HG03108 (cell line): Measurements from ENCODE around the gene HAUS3.

Source experiments
- ATAC-seq: cut with Tn5 transposase; IDR thresholded peaks from one replicate; pipeline ENCODE4 v1.9.1; 2021; ENCODE audit warnings: moderate library complexity; ENCODE audit not compliant: unreplicated experiment

HAUS3 gene, protein sequence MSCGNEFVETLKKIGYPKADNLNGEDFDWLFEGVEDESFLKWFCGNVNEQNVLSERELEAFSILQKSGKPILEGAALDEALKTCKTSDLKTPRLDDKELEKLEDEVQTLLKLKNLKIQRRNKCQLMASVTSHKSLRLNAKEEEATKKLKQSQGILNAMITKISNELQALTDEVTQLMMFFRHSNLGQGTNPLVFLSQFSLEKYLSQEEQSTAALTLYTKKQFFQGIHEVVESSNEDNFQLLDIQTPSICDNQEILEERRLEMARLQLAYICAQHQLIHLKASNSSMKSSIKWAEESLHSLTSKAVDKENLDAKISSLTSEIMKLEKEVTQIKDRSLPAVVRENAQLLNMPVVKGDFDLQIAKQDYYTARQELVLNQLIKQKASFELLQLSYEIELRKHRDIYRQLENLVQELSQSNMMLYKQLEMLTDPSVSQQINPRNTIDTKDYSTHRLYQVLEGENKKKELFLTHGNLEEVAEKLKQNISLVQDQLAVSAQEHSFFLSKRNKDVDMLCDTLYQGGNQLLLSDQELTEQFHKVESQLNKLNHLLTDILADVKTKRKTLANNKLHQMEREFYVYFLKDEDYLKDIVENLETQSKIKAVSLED

DNA sequence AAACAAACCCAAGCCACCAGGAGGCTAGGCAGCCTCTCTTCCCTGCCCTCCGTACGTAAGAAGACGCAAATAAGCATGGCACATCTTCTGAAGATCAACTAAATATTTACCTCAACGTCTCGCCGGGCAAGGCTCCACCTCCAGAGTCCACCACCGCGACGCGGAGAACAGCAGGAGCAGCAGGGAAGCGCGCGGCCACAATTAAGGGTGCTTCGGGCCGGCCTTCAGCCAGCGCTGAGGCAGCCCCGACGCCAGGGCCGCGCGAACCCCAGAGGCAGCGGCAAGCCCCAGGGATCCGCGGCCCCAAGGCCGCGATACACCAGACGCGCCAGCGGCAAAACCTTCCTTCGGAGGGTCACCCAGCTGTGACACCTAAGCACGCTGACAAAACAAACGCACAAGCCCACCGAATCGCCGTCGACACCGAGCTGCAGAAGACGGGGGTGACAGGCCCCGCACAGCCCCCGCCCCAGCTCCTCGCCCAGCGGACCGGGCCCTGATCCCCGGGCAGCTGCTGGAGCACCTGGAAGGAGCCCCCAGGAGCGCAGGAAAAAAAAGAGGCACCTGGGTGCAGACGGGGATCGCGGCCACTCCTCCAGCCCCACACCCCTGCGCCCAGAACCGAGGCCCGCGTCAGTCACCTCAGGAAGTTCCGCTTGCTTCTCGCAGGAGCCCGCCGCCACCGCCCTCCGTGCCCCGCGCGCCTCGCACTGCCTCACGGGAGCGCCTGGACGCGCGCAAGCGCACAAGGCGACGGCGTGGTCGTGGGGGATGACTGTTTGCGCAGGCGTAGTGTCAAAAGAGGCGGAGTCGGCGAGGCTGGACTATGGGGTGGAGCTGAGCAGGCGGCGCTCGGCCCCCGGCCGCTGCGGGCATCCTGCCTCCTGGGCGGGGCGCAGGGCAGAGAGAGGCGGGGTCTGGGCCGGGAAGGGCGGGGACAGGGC is at the start of gene HAUS3, which contains the start of gene POLN:
TSS of gene HAUS3 (minus strand) at position 712 of the 944 bp plus-strand sequence. CDS start 1,175 bp downstream, outside the sequence.
TSS of gene POLN (minus strand) at position 712 of the 944 bp plus-strand sequence. CDS start 12,890 bp downstream, outside the sequence.
- peak; percentile 86 for ATAC-seq

DNA sequence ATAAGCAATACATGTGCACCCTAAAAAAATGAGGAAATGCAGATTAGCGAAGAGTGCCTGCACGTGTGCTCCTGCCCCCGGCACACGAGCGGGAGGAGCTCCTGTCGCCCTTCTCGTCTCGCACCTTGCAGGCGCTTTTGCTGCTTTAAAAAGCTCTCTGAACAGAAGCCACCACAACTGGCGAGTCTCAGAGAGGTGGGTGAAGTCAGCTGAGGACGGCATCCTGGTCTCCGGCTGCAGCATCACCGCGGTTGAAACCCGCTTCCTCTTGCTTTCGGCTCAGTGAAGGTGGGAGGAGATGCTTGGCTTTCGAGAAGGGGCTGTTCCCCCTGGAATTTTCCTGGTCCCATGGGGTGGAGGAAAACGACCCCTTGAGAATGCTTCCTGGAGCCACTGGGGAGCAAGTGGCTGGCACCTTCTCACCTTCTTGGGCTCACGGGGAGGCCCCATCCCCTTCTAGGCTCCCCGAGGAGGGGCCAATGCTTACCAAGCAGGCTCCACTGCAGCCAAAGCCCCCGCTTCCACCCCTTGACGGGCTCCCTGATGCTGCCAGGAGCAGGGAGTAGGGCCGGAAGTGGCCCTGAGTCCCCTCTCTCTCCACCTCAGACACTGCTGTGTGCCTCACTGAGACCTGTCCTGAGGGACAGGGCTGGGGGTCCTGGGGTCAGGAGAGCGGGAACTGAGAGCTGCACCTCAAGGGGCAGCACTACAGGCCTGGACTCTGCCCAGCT is 49.2 kb upstream of the HAUS3 start:
- ATAC-seq, result no peak

DNA sequence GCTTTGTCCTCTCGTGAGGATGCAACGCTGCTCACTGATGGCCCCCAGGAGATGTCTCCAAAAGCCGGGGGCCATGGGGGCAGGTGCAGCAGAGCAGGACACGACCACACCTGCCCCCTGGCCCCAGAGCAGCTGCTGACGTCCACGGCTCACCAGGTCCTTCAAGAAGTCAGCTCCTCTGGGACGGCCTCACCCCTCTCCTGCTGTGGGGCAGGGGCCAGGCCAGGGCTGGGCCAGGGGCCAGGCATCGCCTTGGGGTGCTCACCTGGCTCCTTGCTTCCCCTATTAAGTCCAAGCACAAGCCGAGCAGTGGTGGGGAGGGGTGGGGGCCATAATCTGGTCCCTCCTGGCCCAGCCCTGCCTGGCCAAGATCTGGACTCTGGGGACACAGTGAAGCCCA is 48.6 kb upstream of the HAUS3 start:
- no peak for ATAC-seq

DNA sequence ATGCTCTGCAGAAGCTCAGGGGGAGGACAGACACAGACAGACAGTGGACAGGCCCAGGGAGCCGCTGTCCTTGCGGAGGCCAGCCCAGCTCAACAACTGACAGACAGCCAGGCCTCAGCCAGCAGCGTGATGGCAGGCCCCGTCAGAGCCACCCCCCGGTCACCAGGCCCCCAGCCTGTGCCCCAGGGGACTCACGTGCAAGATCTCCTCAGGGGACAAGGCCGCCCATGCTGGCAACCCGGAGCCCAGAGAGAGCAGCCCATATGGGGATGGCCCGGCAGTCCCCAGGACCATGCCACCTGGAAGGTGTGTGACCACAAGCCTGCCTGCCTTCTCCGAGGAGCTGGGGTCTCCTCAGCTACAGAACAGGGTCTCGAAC is 48.0 kb upstream of the HAUS3 start:
- no peak for ATAC-seq

DNA sequence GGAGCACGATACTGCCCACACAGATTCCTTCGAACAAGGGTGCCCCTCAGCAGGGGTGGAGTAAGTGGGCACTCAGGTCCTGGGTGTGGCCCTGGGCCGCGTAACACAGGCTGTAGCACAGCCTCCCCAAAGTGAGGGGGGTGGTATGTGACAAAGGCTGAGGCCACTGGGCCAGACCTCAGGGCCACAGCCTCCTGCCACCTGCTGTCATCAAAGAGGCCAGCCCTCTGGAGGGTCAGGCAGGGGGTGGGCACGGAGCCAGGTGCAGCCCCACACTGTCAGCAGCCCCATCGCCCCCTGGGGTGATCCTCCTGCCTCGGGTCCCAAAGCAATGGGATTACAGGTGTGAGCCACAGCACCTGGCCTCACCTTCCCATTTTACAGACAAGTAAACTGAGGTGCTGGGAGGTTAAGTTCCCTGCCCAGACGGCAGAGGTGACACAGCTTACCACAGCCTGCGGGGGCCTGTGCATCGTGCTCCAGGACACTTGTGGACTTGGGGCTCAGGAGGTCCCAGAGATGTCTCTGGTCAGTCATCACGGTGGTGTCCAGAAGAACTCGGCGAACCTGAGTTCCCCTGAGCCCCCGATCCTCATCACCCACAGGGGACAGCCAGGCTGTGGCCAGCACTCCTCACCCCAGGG is 47.5 kb upstream of the HAUS3 start:
- no peak for ATAC-seq

DNA sequence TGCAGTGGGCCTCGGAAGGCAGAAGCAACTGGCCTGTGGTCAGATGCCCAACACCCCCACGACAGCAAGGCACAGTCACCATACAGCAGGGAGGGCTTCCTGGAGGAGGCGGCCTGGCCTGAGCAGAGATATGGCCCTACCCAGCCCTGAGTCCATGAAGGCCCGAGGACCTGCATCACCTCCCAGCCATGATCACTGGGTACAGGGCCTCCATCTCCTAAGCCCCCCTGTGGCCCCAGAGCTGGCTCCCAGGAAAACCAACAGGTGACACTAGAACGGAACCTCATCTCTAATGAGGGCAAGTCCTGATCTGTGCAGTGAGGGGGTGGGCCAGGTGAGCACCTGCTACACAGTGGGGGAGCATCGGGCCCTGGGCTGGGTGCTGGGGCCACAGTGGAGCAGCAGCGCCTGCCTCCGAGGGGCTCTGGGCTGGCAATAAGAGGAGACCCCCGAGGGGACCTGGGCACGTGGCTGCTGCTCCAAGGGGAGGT is 46.2 kb upstream of the HAUS3 start:
- no peak for ATAC-seq

DNA sequence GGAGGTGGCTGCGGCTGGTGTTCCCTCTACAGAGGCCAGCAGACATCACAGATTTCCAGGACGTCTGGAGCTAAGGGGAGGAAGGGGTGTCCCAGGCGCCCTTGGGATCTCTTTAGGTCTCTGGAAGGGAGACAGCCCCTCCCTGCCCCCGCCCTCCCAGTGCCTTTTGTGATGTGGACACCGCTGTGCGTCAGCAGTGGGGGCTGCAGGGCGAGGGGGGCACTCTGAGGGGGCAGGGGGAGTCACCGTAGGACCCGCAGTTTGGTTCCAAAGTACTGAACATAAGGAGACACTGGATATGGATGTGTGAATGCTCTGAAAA is 45.6 kb upstream of the HAUS3 start:
- no peak for ATAC-seq

DNA sequence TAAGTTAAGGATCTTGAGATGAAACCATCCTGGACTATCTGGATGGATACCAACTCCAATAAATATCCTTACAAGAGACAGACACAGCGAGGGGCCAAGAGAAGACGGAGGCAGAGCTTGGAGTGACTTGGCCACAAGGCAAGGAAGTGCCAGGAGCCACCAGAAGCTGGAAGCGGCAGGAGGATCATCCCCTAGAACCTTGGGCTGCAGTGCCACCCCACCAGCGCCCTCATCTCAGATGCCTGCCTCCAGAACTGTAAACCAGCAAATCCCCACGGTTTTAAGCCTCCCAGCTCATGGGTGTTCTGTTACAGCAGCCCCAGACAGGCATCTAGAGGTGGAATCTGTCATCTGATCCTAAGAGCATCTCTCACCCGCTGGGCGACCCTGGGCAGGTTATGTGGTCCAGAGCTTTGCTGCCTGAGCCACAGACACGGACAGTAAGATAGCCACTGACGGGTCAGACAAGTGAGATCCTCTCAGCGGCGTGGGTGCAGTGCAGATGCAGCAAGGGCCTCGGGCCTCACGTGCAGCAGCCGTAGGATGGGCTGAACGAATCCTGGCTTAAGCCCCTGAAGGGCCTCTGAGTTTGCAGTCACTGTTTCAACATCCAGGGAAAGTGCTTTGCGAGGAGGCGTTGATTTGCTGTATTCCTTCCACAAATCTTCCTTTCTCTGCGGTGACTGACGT is 45.1 kb upstream of the HAUS3 start:
- no peak for ATAC-seq

DNA sequence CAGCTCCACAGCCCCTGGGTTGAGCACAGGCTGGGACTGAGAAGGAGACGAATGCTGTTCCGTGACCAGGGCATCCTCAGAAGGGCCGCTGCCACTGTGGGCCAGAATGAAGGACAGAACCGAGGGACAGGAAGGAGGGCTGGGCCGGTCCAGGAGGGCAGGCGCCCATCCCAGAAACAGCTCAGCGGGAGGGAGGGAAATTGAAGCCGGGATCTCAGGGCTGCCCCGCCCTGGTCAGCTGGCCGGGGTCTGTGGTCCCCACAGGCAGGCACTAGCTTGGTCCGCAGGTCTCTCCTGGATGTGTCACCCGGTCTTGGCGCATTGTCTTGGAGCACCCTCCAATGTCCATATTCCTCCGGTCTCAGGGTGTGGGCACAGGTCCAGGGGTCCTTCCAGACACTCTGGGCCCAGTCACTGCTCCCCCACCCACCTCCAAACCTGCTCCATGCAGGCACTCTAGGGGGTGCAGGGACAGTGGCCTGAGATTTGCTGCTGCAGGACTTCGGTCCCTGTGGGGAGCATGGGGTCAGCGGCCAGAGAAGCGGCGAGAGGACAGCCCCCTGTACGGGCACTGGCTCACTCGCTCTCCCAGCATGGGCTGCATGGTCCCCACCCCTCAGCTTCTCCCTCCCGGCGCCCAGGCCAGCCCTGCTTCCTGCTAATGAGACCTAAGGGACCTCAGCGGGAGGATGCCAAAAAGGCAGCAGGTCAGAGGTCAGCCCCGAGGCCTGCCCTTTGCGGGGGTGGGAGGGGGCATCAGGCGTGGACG is 43.9 kb upstream of the HAUS3 start:
- ATAC-seq, result no peak

DNA sequence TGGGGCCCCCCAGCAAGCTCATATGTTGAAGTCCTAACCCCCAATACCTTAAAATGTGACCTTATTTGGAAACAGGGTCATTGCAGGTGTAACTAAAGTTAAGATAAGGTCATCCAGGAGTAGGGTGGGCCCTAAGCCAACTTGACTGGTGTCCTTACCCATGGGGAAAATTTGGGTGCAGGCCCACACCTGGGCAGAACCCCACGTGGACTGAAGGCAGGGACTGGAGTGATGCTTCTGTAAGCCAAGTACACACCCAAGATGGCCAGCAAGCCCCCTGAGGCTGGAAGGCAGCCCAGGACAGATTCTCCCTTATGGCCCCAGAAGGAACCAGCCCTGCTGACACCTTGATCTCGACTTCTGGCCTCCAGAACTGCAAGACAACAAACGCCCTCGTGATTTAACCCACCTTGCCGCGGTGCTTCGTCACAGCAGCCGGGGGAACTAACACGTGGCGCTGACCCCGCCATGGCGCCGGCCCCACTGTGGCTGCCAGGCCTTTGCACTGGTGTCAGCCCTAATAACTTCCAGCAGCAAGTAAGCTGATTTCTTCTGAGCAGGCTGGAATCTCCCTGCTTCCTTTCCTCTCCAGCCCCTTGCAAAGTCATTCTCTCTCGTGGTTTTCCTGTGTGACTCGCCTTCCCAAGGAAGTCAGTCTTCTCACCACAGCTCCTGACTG is 43.2 kb upstream of the HAUS3 start:
- ATAC-seq, result no peak

DNA sequence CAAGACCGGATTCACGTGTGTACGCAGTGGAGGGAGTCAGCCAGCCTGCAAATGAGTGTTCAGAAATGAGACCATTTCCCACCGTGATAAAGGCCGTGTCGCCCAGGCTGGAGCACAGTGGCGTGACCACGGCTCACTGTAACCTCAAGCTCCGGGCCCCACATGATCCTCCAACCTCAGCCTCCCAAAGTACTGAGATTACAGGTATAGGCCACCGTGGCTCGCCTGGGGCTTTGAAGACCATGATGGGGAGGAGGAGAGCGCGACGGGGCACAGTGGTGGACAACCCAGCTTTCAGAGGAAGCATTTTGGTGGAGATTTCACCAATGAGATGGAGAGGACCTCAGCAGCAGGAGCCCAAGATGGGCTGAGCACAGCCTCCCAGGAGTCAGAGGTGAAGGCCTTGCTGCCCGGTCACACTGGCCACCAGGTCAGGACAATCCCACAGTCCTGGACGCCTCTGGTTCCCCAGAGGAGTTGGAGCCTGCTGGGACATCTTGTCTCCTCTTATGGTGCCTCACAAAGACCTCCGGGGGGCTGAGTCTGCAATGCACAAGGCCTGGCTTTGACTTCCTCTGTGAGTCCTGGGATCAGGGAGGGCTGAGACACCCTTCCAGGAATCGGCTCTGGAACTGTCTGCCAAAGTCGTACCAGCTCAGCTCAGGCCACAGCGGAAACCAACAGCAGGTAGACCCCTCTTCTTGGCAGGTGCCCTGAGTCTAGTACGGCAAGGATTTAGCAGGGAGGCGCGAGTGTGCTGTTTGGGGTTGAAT is 42.4 kb upstream of the HAUS3 start:
- ATAC-seq, result no peak

DNA sequence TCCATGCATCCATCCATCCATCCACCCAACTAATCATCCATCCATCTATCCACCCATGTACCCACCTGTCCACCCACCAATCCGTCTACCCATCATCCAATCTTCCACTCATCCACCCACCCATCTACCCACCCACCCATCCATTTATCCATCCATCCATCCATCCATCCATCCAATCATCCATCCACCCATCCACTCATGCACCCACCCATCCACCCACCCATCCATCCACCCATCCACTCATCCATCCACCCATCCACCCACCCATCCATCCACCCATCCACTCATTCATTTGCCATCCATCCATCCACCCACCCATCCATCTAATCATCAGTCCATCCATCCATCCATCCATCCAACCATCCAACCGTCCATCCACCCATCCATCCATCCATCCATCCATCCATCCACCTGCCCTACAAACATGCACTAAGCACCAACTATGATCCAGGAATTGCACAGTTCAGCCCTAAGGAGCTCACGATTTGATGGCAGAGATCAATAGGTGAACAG is 41.3 kb upstream of the HAUS3 start:
- no peak for ATAC-seq

DNA sequence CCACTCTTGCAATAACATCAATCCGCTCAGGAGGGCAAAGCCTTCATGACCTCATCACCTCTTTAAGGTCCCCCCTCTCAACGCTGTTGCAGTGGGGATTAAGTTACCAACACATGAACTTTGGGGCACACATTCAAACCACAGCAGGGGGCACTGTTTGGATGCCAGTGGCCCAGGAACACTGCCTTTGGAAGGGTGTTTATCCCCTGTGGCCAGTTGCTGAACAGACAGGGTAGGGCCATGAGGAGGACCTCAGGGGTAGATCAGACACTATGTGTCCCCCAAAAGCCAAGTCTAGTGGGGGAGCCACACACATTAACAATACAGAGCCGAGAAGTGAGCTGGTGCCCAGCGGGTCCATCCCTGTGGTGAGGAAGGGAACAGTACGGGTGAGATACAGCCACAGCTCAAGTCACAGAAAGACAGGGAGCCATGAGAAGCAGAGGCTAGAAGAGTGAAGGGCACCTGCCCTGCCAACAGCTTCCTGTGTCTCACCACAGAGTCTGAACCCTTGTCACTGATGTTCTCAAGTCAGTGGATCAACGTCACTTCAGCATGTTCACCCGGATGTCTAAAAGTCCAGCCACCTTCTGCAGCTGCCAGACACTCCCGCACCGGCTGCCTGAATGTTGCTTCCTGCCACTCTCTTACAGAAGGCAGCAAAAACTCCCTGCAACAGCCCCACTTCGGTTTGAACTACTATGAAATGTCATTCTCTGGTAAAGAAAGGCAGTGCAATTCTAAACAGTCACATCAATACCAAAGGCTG is 39.8 kb upstream of the HAUS3 start:
- ATAC-seq, result peak; percentile 94

DNA sequence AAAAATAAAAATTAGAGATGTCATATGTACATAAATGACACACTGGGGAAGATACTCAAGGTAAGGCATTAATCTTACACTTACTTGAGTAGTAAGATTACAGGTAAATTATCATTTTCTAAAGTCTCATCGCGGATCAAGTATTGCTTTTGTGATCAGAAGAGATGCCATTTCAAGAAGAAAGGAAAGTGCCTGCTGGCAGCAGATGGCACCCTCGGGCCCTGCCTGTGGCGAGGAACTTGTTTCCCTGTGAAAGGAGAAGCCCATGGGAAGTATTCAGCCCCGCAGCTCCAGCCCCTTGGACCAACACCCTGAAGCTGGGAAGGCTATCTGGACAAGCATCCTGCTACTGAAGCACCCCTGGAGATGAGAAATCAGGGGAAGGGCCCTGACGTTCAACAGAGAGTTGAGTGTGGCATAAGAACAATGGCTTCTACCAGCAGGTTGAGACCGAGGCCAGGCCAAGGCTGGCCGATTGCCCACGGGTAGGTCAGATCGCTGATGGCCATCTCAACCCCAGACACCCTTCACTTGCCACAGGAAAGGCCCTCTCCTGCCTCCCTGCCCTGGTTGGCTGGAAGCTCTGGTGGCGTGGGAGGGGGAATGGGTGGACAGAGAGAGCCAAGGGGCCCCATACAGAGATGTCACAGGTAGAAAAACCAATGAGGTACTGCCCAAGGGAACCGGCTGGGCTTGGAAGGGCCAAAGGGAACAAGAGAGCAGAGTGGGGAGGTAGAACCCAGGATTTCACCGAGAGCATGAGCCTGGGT is 38.8 kb upstream of the HAUS3 start:
- no peak for ATAC-seq

DNA sequence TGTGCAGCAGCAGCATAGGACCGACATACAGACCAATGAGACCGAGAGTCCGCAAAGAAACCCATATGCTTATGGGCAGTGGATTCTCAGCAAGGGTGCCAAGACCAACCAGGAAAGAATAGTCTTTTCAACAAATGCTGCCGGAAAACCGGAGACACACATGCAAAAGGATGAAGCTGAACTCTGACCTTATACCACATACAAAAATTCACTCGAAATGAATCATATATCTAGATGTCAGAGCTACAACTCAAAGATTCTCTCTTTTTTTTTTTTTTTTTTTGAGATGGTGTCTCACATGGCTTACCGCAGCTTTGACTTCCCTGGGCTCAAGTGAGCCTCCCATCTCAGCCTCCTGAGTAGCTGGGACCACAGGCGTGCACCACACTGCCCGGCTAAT is 36.0 kb upstream of the HAUS3 start:
- no peak for ATAC-seq
